Measurements from ENCODE around the gene UCHL5.

- TF ChIP-seq CTCF (IDR thresholded peaks at IDR 0.05), result no peak
- no peak for TF ChIP-seq POLR2AphosphoS5 (IDR thresholded peaks at IDR 0.05)
- TF ChIP-seq POLR2A (IDR thresholded peaks at IDR 0.05), result no peak
Measured at GRCh38 chr1:193102662-193103061, 43.5 kb upstream of the UCHL5 start.

All from suprapubic skin (tissue), 4 donors.